Thoracic aorta (tissue), 2 donors: ENCODE data around the gene DPP6. TPM values are rescaled to one million over a fixed set of nuclear protein-coding genes. Genes with fewer than 3 reads are reported as not detected.

Source experiments
- ATAC-seq: fragments of 150-250 bp; one replicate; pipeline ENCODE4 v1.8.0; 2017; ENCODE audit warnings: low read depth; ENCODE audit not compliant: insufficient number of reproducible peaks, low FRiP score
- DNase-seq: peaks from one replicate; pipeline ENCODE4 v3.0.0-alpha.2; 2020; ENCODE audit warnings: low spot score
- H3K27ac ChIP-seq, 2 donors: fragments of 200-600 bp; sonication (generic); 1 replicate in 1 of 2; 2 replicates in 1 of 2; pipeline ENCODE4 v1.5.1; 2016; ENCODE audit warnings: mild to moderate bottlenecking in 2 of 2, moderate library complexity in 2 of 2
- H3K27me3 ChIP-seq: fragments of 200-600 bp; sonication (generic); replicated peaks from 2 replicates; pipeline ENCODE4 v1.6.0; 2016; ENCODE audit warnings: mild to moderate bottlenecking; ENCODE audit not compliant: insufficient read depth
- H3K36me3 ChIP-seq: fragments of 200-600 bp; sonication (generic); one replicate; pipeline ENCODE4 v1.5.1; 2016
- H3K4me1 ChIP-seq, 2 donors: fragments of 200-600 bp; sonication (generic); 1 replicate in 1 of 2; 2 replicates in 1 of 2; pipeline versions ENCODE4 v1.5.1 to v1.6.0; 2016; ENCODE audit warnings: low read depth in 2 of 2, mild to moderate bottlenecking in 1 of 2; ENCODE audit not compliant: control insufficient read depth in 1 of 2
- H3K4me3 ChIP-seq: fragments of 200-600 bp; sonication (generic); 2 replicates; pipeline ENCODE4 v1.5.1; 2016; ENCODE audit warnings: mild to moderate bottlenecking
- H3K9me3 ChIP-seq: fragments of 200-600 bp; sonication (generic); 2 replicates; pipeline ENCODE4 v1.5.1; 2016
- CTCF ChIP-seq: fragments of 200-600 bp; sonication (generic); IDR thresholded peaks from one replicate; pipeline ENCODE4 v1.5.1; 2019; ENCODE audit warnings: antibody characterized with exemption
- total RNA-seq, 2 donors: library from RNA; depleted of rRNA; stranded (reverse); fragments of >200 nt; gene quantifications; one replicate each; pipeline versions ENCODE4 v1.1.0 to v1.2.3, GENCODE V29; 2016

DPP6 gene
- total RNA-seq, 2 donors from 2014 or later: not detected

- no peaks in the 10 kb centered on the region for H3K36me3 ChIP-seq
- no peak overlapping the region for H3K4me3 ChIP-seq
- no peaks in the 10 kb centered on the region for H3K27me3 ChIP-seq
- no peaks in the 10 kb centered on the region for H3K9me3 ChIP-seq
- H3K27ac ChIP-seq: no peak overlapping the region
- no peak for TF ChIP-seq CTCF
- ATAC-seq (no peak), DNase-seq (no peak)
- no peaks in the 10 kb centered on the region for H3K4me1 ChIP-seq
These were observed 816.7 kb downstream of the DPP6 start for GRCh38 chr7:154868921-154869320.

GRCh38 chr7:154869436-154869835 lies 817.2 kb downstream of the DPP6 start:
- Histone ChIP-seq H3K27ac (no peak overlapping the region), H3K9me3 (no peaks in the 10 kb centered on the region), H3K4me1 (no peaks in the 10 kb centered on the region), H3K27me3 (no peaks in the 10 kb centered on the region), H3K4me3 (no peak overlapping the region), H3K36me3 (no peaks in the 10 kb centered on the region)
- TF ChIP-seq CTCF: no peak
- ATAC-seq (no peak), DNase-seq (no peak)

GRCh38 chr7:154871507-154871906 lies 819.3 kb downstream of the DPP6 start:
- no peak for DNase-seq
- ATAC-seq: no peak
- H3K9me3 ChIP-seq: no peaks in the 10 kb centered on the region

GRCh38 chr7:154871928-154872750 lies 819.9 kb downstream of the DPP6 start:
- Histone ChIP-seq H3K27ac (no peak overlapping the region), H3K27me3 (no peaks in the 10 kb centered on the region), H3K9me3 (no peaks in the 10 kb centered on the region), H3K4me3 (no peak overlapping the region), H3K36me3 (no peaks in the 10 kb centered on the region), H3K4me1 (no peaks in the 10 kb centered on the region)
- no peak for ATAC-seq
- TF ChIP-seq CTCF: no peak
- DNase-seq: no peak

More at GRCh38 chr7:154871507-154871906, 819.3 kb downstream of the DPP6 start:
- Histone ChIP-seq H3K36me3 (no peaks in the 10 kb centered on the region), H3K4me3 (no peak overlapping the region), H3K4me1 (no peaks in the 10 kb centered on the region), H3K27me3 (no peaks in the 10 kb centered on the region), H3K27ac (no peak overlapping the region)
- no peak for TF ChIP-seq CTCF

GRCh38 chr7:154872811-154873499 lies 820.8 kb downstream of the DPP6 start:
- no peaks in the 10 kb centered on the region for H3K36me3 ChIP-seq
- no peak overlapping the region for H3K27ac ChIP-seq
- DNase-seq (no peak), ATAC-seq (no peak)
- TF ChIP-seq CTCF: no peak
- H3K27me3 ChIP-seq: no peaks in the 10 kb centered on the region
- no peak overlapping the region for H3K4me3 ChIP-seq
- no peaks in the 10 kb centered on the region for H3K4me1 ChIP-seq
- H3K9me3 ChIP-seq: no peaks in the 10 kb centered on the region
